GM19193 (cell line): ENCODE results near the gene PCBP2.
A peak's percentile ranks its signal among the peaks of the same experiment; 100 is the strongest.

Experiments used
- POLR2A ChIP-seq: IDR thresholded peaks from 4 replicates; pipeline ENCODE4 v1.6.1; 2011; ENCODE audit not compliant: insufficient read depth, insufficient read length; ENCODE audit errors: extremely low read depth

The PCBP2 gene

GRCh38 chr12:53483225-53483978 is 31.5 kb downstream of the PCBP2 start:
- peak; percentile 48 for TF ChIP-seq POLR2A

GRCh38 chr12:53483979-53484377 is 32.1 kb downstream of the PCBP2 start:
- TF ChIP-seq POLR2A = no peak

GRCh38 chr12:53484686-53485575 is 33.0 kb downstream of the PCBP2 start:
- TF ChIP-seq POLR2A = peak; percentile 36

GRCh38 chr12:53485955-53486735 is 34.2 kb downstream of the PCBP2 start:
- no peak for TF ChIP-seq POLR2A

GRCh38 chr12:53486736-53487487 is 35.0 kb downstream of the PCBP2 start:
- no peak for TF ChIP-seq POLR2A

- TF ChIP-seq POLR2A = no peak
These were observed 37.5 kb downstream of the PCBP2 start for GRCh38 chr12:53489242-53489864.

GRCh38 chr12:53492188-53492587 is 40.3 kb downstream of the PCBP2 start:
- no peak for TF ChIP-seq POLR2A

GRCh38 chr12:53492830-53493609 is 41.1 kb downstream of the PCBP2 start:
- TF ChIP-seq POLR2A = peak; percentile 85

- no peak for TF ChIP-seq POLR2A
These were observed 41.9 kb downstream of the PCBP2 start for GRCh38 chr12:53493610-53494391.

- no peak for TF ChIP-seq POLR2A
These were observed 44.2 kb downstream of the PCBP2 start for GRCh38 chr12:53495903-53496751.

- TF ChIP-seq POLR2A = no peak
These were observed 44.8 kb downstream of the PCBP2 start for GRCh38 chr12:53496752-53497032.

- no peak for TF ChIP-seq POLR2A
These were observed 45.6 kb downstream of the PCBP2 start for GRCh38 chr12:53497461-53497860.
